DOHH2 (cell line): ENCODE data around the gene STK32B.

Experiments used
- H3F3A ChIP-seq: fragments of 200-600 bp; sonication (generic), shearing (Covaris generic); 2 replicates; pipeline ENCODE4 v1.6.0; 2016; ENCODE audit warnings: antibody characterized with exemption, mild to moderate bottlenecking; ENCODE audit not compliant: control insufficient read depth, insufficient read depth
- H3K27ac ChIP-seq: fragments of 200-600 bp; sonication (generic); 2 replicates; pipeline ENCODE4 v1.5.1; 2014; ENCODE audit warnings: low read depth, mild to moderate bottlenecking, low read length, moderate library complexity
- H3K27me3 ChIP-seq: fragments of 200-600 bp; sonication (generic); 2 replicates; pipeline ENCODE4 v1.6.1; 2014; ENCODE audit warnings: mild to moderate bottlenecking, low read length, mixed read lengths; ENCODE audit not compliant: control insufficient read depth
- H3K36me3 ChIP-seq: fragments of 200-600 bp; sonication (generic); 2 replicates; pipeline ENCODE4 v1.6.1; 2014; ENCODE audit warnings: mild to moderate bottlenecking, low read length, moderate library complexity, mixed read lengths; ENCODE audit not compliant: control insufficient read depth
- H3K4me1 ChIP-seq: fragments of 200-600 bp; sonication (generic); 2 replicates; pipeline ENCODE4 v1.6.1; 2014; ENCODE audit warnings: mild to moderate bottlenecking, low read length, mixed read lengths; ENCODE audit not compliant: control insufficient read depth
- H3K4me2 ChIP-seq: fragments of 200-600 bp; sonication (generic); 2 replicates; pipeline ENCODE4 v1.6.0; 2014; ENCODE audit warnings: mild to moderate bottlenecking, low read length, moderate library complexity
- H3K4me3 ChIP-seq: fragments of 200-600 bp; sonication (generic); 2 replicates; pipeline ENCODE4 v1.5.1; 2014; ENCODE audit warnings: mild to moderate bottlenecking, low read length, mixed read lengths
- H3K79me2 ChIP-seq: fragments of 200-600 bp; sonication (generic); 2 replicates; pipeline ENCODE4 v1.6.1; 2014; ENCODE audit warnings: mild to moderate bottlenecking, low read length, mixed read lengths; ENCODE audit not compliant: control insufficient read depth
- H3K9me2 ChIP-seq: fragments of 200-600 bp; sonication (generic); replicated peaks from 2 replicates; pipeline ENCODE4 v1.6.1; 2014; ENCODE audit warnings: mild to moderate bottlenecking, low read length, mixed read lengths; ENCODE audit not compliant: control insufficient read depth
- H3K9me3 ChIP-seq: fragments of 200-600 bp; sonication (generic); 2 replicates; pipeline ENCODE4 v1.6.1; 2014; ENCODE audit warnings: antibody characterized with exemption, low read length, mixed read lengths; ENCODE audit not compliant: control insufficient read depth, insufficient read depth
- H4K20me1 ChIP-seq: fragments of 200-600 bp; sonication (generic); 2 replicates; pipeline ENCODE4 v1.6.0; 2014; ENCODE audit warnings: low read depth, mild to moderate bottlenecking, antibody characterized with exemption, low read length, moderate library complexity; ENCODE audit not compliant: control insufficient read depth, insufficient read depth
- EZH2phosphoT487 ChIP-seq: fragments of 200-600 bp; sonication (generic); IDR thresholded peaks from 2 replicates; pipeline ENCODE4 v1.6.1; 2017; ENCODE audit warnings: borderline replicate concordance, mild to moderate bottlenecking, antibody characterized with exemption, low read length, moderate library complexity, mixed read lengths
- TF ChIP-seq, protein P1 (sequence below): fragments of 200-600 bp; sonication (generic); IDR thresholded peaks from one replicate; pipeline ENCODE4 v1.5.1; 2014; ENCODE audit warnings: antibody characterized with exemption, mild to moderate bottlenecking, low read depth, low read length; ENCODE audit not compliant: poor library complexity, severe bottlenecking

Gene STK32B

DNA sequence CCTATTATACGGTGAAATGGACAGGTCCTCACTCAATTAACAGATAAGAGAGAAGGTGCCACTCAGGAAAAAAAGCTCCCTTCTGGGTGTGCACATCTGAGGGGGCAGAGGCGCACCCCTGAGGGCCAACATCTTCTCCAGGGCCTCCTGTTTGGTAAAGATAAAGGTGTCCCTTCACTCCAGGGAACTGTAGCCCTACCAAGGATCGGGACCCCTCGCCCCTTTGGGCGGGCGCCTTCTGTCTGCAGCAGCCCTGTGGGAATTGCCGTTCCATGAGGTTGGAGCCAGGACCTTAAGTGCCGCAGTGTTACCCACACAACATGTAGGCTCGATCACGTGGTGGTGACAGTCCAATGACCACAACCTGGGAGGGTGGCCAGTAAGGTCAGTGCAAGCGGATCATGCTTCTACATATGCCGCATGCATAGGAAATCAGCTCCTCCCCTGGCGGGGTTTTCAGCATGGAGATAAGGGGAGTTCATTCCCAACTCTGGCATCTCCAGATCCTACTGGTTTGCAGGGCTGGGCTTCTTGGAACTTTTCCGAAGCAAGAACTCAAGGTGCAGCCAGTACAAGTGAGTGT, 403.8 kb downstream of the STK32B start:
- H3K9me2 ChIP-seq: no peaks in the 10 kb centered on the region
- no peaks in the 10 kb centered on the region for H3K4me1 ChIP-seq
- H3K27me3 ChIP-seq: no peaks in the 10 kb centered on the region
- H4K20me1 ChIP-seq: no peaks in the 10 kb centered on the region
- no peak overlapping the region for H3K27ac ChIP-seq
- no peaks in the 10 kb centered on the region for H3K36me3 ChIP-seq
- TF ChIP-seq EZH2phosphoT487: no peak
- TF ChIP-seq, protein P1, sequence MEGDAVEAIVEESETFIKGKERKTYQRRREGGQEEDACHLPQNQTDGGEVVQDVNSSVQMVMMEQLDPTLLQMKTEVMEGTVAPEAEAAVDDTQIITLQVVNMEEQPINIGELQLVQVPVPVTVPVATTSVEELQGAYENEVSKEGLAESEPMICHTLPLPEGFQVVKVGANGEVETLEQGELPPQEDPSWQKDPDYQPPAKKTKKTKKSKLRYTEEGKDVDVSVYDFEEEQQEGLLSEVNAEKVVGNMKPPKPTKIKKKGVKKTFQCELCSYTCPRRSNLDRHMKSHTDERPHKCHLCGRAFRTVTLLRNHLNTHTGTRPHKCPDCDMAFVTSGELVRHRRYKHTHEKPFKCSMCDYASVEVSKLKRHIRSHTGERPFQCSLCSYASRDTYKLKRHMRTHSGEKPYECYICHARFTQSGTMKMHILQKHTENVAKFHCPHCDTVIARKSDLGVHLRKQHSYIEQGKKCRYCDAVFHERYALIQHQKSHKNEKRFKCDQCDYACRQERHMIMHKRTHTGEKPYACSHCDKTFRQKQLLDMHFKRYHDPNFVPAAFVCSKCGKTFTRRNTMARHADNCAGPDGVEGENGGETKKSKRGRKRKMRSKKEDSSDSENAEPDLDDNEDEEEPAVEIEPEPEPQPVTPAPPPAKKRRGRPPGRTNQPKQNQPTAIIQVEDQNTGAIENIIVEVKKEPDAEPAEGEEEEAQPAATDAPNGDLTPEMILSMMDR: no peak
- no peaks in the 10 kb centered on the region for H3K79me2 ChIP-seq
- H3K4me3 ChIP-seq: no peak overlapping the region
- H3K4me2 ChIP-seq: no peak overlapping the region
- H3K9me3 ChIP-seq: no peaks in the 10 kb centered on the region
- no peaks in the 10 kb centered on the region for H3F3A ChIP-seq

- H3K4me2 ChIP-seq: no peak overlapping the region
- no peak overlapping the region for H3K27ac ChIP-seq
- no peaks in the 10 kb centered on the region for H3K36me3 ChIP-seq
- no peaks in the 10 kb centered on the region for H3F3A ChIP-seq
- H4K20me1 ChIP-seq: no peaks in the 10 kb centered on the region
- no peak overlapping the region for H3K4me3 ChIP-seq
- H3K79me2 ChIP-seq: no peaks in the 10 kb centered on the region
- no peak for TF ChIP-seq EZH2phosphoT487
- TF ChIP-seq, protein P1: no peak
- no peaks in the 10 kb centered on the region for H3K4me1 ChIP-seq
- H3K9me3 ChIP-seq: no peaks in the 10 kb centered on the region
- H3K27me3 ChIP-seq: no peaks in the 10 kb centered on the region
- no peaks in the 10 kb centered on the region for H3K9me2 ChIP-seq
Measured at GRCh38 chr4:5456296-5456845, 405.1 kb downstream of the STK32B start.

DNA sequence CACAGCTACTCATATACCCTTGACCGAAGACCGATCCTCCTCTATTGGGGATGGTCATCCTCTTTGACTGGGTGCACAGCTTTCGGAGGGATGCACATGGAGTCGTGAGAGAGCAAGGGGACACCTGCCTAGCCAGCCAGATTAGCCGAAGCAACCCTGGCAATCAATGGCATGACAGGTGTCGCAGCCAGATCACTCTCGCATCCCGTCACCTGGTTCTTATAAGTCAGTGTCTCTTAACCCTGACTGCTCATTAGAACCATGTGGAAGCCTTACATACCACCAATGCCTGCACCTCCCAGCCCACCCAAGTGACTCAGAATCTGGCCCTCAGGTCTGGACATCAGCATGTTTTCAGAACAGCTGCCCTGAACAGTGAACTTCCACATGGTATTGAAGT, 407.4 kb downstream of the STK32B start:
- Histone ChIP-seq H3K9me3 (no peaks in the 10 kb centered on the region), H3K27me3 (no peaks in the 10 kb centered on the region), H4K20me1 (no peaks in the 10 kb centered on the region), H3F3A (no peaks in the 10 kb centered on the region), H3K27ac (no peak overlapping the region), H3K79me2 (no peaks in the 10 kb centered on the region), H3K36me3 (no peaks in the 10 kb centered on the region), H3K9me2 (no peaks in the 10 kb centered on the region), H3K4me3 (no peak overlapping the region), H3K4me1 (no peaks in the 10 kb centered on the region), H3K4me2 (no peak overlapping the region)
- TF ChIP-seq, protein P1: no peak
- TF ChIP-seq EZH2phosphoT487: no peak
